HG03457 (cell line): ENCODE measurements around the gene TTC32.
A peak's percentile ranks its signal among the peaks of the same experiment; 100 is the strongest.
"Not testable (repeated sequence)": the region's sequence is repeated elsewhere in the genome, so short reads cannot be mapped to it uniquely, and the experiment has no call there.

ENCODE experiments used
- ATAC-seq: cut with Tn5 transposase; IDR thresholded peaks from one replicate; pipeline ENCODE4 v1.9.1; 2021; ENCODE audit warnings: moderate number of reproducible peaks; ENCODE audit not compliant: unreplicated experiment

TTC32 gene

DNA sequence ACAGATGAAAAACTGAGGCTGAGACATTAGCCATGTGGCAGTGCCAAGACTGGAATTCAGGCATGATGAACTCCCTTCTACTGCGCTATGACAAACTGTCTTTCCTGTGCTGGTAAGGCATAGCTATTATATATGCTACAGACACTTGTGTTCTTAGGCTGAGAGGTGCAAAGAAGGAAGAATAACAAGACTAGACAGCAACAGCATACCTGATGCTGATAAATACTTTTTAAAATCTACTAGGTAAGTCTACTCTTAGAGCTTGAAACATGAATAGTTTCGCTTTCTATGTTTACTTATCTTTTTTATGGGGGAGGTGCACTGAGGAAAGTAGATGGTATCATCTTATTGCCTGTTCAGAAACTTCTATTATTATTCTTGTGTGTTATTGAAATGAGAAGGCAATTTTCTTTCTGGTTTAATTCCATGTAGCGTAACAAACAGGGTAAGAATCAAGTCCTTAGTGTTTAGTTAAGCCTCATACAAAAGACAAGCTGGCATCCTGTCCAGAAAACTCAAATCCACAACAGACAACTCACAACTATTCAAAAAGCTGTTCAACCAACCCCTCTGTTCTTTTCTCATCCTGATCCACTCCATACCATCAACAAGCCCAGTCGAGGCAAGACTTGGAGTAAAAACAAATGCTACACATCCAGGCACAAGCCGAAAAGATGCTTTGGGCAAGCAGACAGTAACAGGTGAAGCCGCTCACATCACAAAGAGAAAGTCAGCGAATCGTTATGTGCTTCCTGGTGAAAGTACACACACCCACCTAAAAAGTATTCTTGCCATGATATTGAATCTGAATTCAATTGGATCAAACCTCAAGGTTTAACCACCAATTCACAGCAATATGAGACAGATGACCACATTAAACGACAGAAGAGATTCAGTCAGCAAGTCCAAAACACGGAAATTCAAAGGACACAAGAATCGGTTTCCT, 1.5 kb downstream of the TTC32 start:
- no peak for ATAC-seq

DNA sequence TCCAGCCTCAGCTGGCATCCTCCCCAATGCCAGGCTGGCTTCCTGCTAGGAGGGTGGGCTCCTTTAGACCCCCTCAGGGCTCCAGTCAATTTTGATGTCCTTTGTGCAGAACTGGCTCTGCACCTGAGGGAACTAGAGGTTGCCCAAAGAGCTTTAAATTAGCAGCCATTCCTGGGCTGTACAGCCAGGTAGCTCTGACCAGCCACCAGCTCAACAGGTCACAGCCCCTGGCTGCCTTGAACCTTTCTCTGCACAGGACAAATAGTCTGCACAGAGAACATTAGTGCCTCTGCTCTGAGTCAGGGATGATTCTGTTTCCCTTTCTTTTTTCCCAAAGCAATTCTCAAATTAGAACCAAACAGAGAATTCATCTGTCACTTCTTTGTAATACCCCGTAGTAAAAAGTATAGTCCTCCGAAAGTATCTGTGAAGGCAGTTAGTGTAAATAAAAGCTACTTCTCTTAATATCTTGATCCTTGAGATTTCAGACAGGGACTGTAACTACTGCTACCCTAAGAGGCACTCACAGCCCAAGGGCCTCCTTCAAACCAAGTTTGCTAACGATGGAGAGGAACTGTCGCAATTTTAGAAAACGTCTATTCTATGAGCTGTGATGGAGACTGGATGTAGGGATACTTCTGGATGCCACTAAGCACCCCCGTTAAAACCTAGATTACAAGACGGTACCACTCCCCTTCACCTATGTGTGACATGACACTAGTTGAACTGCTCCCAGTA, 3.0 kb downstream of the TTC32 start:
- ATAC-seq = no peak

- ATAC-seq = no peak
Measured at GRCh38 chr2:19897623-19898245, 4.0 kb downstream of the TTC32 start.

DNA sequence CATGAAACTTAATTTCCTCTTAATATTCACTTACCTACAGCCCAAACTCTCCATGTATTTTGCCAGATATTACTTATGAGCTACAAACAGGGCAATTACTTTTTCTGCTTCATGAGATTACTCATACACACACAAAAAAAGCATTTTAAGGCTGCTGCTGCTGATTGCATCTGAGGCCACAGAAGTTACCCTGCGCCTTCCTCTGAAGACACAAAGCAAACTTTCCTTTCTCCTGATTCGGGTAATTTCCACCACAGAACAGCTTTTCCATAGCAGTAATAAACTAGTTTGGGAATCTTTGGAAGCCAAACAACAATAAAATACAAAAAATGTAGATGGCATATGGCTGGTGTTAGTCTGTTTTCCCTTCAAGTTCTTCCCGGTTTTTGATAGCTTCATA, 6.2 kb downstream of the TTC32 start:
- ATAC-seq = no peak

DNA sequence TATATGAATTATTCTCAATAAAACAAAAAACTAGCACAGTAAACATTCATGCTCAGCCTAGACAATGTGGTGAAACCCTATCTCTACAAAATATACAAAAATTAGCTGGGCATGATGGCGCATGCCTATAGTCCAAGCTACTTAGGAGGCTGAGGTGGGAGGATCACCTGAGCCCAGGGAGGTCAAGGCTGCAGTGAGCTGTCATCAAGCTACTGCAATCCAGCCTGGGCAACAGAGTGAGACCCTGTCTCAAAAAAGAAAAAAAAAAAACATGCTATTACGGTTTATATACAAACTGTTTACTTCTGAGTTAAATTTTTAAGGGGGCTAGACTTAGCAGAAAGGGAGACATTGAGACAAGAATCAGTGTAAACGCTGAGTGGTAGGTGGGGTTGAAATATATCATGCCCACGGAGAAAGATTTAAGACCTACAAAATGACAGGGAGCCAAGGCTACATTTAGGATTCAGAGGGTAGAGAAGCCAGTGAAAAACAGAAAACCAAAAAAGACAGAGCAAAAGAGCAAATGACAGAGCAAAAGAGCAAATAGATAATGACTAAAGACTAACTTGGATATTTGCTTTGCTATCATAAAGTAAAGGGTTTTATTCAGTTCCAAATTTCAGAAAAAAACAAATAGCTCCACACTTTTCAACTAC, 7.5 kb downstream of the TTC32 start:
- no peak for ATAC-seq

GRCh38 chr2:19893520-19894133, 8.2 kb downstream of the TTC32 start:
- ATAC-seq = peak; percentile 71

DNA sequence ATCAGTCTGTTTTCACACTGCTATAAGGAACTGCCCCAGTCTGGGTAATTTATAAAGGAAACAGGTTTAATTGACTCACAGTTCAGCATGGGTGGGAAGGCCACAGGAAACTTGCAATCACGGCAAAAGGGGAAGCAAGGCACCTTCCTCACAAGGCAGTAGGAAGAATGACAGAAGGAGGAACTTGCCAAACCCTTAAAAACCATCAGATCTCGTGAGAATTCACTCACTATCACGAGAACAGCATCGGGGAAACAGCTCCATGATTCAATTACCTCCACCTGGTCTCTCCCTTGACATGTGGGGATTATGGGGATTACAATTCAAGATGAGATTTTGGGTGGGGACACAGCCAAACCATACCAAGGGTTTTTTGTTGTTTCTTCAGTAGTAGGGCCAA, 9.8 kb downstream of the TTC32 start:
- ATAC-seq = not testable (repeated sequence)

GRCh38 chr2:19890104-19890503, 11.7 kb downstream of the TTC32 start:
- no peak for ATAC-seq

DNA sequence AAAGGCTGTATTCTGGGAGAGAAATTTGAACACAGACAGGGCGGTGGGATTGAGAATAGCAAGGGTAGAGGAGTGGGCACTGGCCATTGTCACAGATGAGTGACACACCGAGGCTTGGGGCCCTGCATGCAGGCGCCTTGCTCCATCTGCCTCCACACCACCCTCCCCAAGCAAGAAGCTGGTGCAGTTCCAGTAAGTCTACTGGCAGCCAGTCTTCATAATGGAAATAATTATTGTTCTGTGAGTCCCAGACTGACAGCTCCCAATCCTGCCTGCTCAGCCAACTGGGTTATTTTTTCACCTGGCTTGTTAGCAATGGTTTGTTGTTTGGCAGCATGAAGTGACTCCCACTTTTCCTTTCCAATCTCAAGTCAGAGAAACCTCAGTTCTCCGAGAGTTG, 13.0 kb downstream of the TTC32 start:
- ATAC-seq = no peak

GRCh38 chr2:19887510-19887909, 14.3 kb downstream of the TTC32 start:
- no peak for ATAC-seq

- ATAC-seq = no peak
Measured at GRCh38 chr2:19886261-19886660, 15.5 kb downstream of the TTC32 start.

DNA sequence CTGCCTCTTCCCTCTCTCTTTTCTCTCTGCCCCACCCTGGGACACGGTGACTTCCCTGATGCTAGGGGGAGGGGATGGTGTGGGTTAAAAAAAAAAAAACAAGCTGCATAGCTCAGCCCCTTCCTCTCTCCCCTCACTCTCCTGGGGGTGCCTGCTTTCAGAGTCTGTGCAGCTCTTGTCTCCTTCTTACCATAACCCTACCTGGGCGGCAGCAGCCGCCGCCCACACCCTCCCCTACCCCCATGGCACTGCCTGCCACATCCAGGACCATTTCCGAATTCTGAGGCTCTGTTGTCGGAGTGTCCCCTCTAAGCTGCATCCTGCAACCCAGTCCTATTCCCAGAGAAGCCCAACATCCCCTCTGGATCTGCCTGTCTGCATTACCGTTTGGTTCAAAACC, 16.0 kb downstream of the TTC32 start:
- ATAC-seq = no peak

DNA sequence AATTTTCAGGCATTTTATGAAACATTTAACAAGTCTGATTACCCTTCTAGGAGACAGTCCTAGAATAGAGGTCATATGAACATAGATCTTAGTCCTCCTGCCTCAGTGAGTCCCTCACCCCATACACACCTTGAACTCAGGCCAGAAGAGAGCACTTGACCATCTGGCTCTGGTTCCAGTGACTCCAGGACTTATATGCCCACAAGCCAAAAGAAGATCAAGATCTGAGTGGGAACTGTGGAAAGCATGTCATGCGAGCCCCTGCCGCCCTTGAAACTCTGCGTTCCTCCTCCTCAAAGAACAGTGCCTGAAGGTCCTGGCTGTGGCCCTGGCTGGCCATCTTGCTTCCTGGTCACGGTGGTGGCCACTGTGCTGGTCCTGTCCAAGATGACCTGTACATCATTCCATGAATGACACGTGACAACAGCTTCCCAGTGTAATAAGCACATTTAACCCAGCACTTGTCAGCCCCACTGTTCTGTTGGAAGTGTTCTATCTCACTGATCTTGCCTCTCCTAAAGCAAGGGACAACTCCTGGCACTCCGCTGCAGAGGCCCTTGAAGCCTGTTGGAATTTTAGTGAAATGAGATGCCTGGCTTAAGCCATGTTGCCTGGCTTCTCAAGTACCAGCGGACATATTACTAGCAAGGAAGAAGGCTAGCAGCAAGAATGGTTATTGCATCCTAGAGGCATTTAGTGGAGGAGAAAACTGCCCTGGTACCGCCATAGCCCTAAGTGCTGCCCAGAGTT, 17.6 kb downstream of the TTC32 start:
- ATAC-seq = no peak

DNA sequence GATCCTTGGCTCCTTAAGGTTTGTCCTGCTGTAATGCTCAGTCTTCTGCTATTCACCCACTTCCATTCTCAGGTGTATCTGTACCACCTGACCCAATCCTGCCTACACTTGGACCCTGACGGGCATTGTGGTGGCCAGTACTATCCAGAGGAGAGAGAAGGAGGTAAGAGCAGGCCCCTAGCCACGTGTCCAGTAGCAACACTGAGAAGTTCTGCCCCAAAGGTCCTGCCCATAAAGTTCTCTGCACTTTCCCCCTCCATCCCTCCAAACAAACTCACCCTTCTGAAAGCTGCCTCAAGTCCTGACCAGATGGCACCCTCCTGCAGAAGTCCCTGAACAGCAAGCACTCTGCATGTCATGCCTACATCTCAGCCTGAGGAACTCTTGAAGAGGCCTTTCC, 18.3 kb downstream of the TTC32 start:
- ATAC-seq = no peak

DNA sequence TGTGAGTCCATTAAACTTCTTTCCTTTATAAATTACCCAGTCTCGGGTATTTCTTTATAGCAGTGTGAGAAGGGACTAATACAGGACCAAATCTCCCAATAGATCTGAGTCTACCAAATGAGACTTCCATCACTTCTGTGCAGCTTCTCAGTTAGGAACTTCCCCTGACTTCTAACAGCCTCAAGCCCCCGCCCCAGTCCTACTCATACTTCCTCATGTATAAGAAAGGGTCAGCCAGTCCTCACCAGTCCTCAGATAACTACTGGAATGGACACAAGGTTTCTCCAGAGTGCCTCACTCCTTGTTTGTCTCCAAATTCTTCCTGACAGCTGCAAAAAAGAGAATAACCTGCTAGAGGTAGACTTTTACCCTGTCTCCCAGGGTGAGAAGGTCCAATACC, 19.5 kb downstream of the TTC32 start:
- ATAC-seq = no peak

DNA sequence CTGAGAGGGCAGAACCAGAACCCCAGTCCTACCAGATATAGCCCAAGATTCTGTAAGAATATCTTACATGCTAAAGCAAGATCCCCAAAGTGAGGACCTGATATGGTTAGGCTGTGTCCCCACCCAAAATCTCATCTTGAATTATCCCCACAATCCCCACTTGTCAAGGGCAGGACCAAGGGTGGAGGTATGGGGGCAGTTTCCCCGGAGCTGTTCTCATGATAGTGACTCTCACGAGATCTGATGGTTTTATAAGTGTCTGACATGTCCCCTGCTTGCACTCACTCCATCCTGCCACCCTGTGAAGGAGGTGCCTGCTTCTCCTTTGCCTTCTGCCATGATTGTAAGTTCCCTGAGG, 19.9 kb downstream of the TTC32 start:
- no peak for ATAC-seq

DNA sequence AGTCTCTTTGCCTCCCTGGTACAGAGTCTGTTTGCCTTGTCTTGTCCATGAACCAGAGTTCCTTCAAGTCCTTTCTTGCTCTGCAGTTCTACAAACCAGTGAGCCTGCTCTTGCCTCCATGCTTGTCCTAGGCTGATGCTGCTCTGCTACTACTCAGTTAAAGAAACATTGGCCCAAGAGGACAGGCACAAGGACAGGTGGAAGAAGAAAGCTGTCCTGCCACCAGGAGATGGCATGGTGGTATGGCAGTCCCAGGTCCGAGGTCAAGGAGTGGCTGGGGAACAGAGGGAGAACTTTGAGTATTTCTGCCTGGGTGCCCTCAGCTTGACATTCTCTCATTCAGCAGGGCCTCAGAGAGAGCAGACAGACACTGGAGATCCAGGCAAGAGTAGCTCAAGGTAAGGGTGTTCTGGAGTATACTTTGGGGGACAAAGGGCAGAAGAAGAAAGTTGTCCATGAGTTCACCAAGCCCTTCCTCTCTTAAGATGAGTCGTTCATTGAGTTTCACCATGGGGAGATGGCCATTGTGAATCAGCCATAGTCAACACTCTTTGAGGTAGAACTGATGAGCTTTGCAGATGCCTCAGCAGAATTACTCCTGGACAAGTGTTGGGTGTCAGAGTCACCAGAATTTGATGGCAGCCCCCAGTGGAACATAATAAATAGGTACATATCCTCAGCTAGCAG, 20.4 kb downstream of the TTC32 start:
- ATAC-seq = no peak

DNA sequence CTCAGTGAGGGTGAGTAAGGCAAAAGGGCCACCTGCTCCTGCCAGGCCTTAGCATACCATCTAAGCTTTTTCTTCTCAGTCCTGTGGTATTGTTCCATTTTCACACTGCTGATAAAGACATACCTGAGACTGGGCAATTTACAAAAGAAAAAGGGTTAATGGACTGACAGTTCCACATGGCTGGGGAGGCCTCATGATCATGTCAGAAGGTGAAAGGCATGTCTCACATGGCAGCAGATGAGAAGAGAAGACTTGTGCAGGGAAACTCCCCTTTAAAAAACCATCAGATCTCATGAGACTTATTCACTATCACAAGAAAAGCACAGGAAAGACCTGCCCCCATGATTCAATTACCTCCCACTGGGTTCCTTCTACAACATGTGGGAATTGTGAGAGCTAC, 21.6 kb downstream of the TTC32 start:
- not testable (repeated sequence) for ATAC-seq

DNA sequence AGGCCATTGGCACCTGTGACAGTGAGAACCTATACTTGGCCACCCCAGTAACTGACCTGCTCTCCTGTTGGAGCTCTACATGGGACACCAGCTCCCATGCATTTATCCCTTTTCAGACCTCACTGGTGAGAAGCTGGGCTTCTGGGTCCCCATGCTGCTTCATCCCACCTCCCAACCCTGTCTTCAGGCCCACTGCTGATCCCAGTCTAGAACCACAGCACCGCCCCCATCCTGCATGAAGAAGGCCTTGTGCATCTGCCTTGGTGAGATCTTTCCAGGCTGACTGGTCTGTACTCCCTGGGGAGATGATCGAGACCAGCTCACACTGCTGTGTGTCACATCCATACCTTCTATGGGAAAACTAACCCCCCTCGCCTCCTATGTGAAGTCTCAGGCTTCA, 22.7 kb downstream of the TTC32 start:
- ATAC-seq = no peak
